Endodermal cell (in vitro differentiated cells): Measurements from ENCODE around the gene CTNNA2. TPM values are rescaled to one million over a fixed set of nuclear protein-coding genes. Genes with fewer than 3 reads are reported as not detected.

Experiments used
- DNase-seq: peaks from one replicate; pipeline ENCODE4 v3.0.0-alpha.2; 2017
- H3K27ac ChIP-seq: 2 replicates; pipeline ENCODE4 v1.5.1; 2013; ENCODE audit warnings: mild to moderate bottlenecking, low read depth, low read length, moderate library complexity
- H3K27me3 ChIP-seq: 2 replicates; pipeline ENCODE4 v1.6.1; 2013; ENCODE audit warnings: mild to moderate bottlenecking, low read length, moderate library complexity; ENCODE audit not compliant: insufficient read depth, control insufficient read depth, poor library complexity, severe bottlenecking
- H3K36me3 ChIP-seq: 2 replicates; pipeline ENCODE4 v1.7.0; 2013; ENCODE audit warnings: mild to moderate bottlenecking, low read length, moderate library complexity; ENCODE audit not compliant: control insufficient read depth, insufficient read depth
- H3K4me1 ChIP-seq: one replicate; pipeline ENCODE4 v1.7.0; 2013; ENCODE audit warnings: low read length; ENCODE audit not compliant: control insufficient read depth, insufficient read depth
- H3K4me3 ChIP-seq: 2 replicates; pipeline ENCODE4 v1.5.1; 2013; ENCODE audit warnings: mild to moderate bottlenecking, low read length, moderate library complexity
- H3K9ac ChIP-seq: 2 replicates; pipeline ENCODE4 v1.6.1; 2013; ENCODE audit warnings: mild to moderate bottlenecking, low read length, moderate library complexity; ENCODE audit not compliant: poor library complexity, severe bottlenecking; ENCODE audit errors: extremely low read depth
- H3K9me3 ChIP-seq: 2 replicates; pipeline ENCODE4 v1.6.1; 2013; ENCODE audit warnings: mild to moderate bottlenecking, low read length, moderate library complexity; ENCODE audit not compliant: control insufficient read depth
- H3K27ac Mint-ChIP-seq: 2 replicates; pipeline ENCODE4 v1.8.0; 2020; ENCODE audit warnings: mixed read lengths
- H3K27me3 Mint-ChIP-seq: 2 replicates; pipeline ENCODE4 v1.8.0; 2021; ENCODE audit warnings: mild to moderate bottlenecking, mixed read lengths; ENCODE audit not compliant: insufficient read depth
- H3K36me3 Mint-ChIP-seq: 2 replicates; pipeline ENCODE4 v1.8.0; 2020; ENCODE audit warnings: low read depth, mixed read lengths
- H3K4me1 Mint-ChIP-seq: 2 replicates; pipeline ENCODE4 v1.8.0; 2020; ENCODE audit warnings: mixed read lengths
- H3K4me3 Mint-ChIP-seq: 2 replicates; pipeline ENCODE4 v1.8.0; 2020; ENCODE audit warnings: mild to moderate bottlenecking, moderate library complexity, mixed read lengths
- H3K9me3 Mint-ChIP-seq: 2 replicates; pipeline ENCODE4 v1.8.0; 2020; ENCODE audit warnings: mild to moderate bottlenecking, mixed read lengths
- WGBS, 2 experiments: methylation state at CpG; one replicate each; pipeline versions ENCODE4 v1.1.5 to v1.1.7; 2013; ENCODE audit warnings: missing lambda C conversion rate in 2 of 2, mixed read lengths in 1 of 2; ENCODE audit not compliant: insufficient coverage in 1 of 2, insufficient read length in 1 of 2; 5-methylcytosine and 5-hydroxymethylcytosine counted together
- total RNA-seq, 2 donors: library from RNA; stranded (reverse); fragmentation: NEBNext Ultra II Directional in 1 of 2; extraction: Animal tissue kit (Norgen Biotek cat#: 25700) in 1 of 2; gene quantifications; 2 replicates in 1 of 2; 3 replicates in 1 of 2; pipeline ENCODE4 v1.2.1, GENCODE V29; 2021
- TF ChIP-seq, protein P1 (sequence below): fragments of 200-600 bp; sonication (generic); conservative IDR thresholded peaks from 2 replicates; pipeline ENCODE4 v1.5.0; 2021; ENCODE audit warnings: antibody characterized with exemption, mild to moderate bottlenecking

The CTNNA2 gene
- total RNA-seq, 2 donors from 2014 or later: 7.7 to 9.8 TPM

DNA sequence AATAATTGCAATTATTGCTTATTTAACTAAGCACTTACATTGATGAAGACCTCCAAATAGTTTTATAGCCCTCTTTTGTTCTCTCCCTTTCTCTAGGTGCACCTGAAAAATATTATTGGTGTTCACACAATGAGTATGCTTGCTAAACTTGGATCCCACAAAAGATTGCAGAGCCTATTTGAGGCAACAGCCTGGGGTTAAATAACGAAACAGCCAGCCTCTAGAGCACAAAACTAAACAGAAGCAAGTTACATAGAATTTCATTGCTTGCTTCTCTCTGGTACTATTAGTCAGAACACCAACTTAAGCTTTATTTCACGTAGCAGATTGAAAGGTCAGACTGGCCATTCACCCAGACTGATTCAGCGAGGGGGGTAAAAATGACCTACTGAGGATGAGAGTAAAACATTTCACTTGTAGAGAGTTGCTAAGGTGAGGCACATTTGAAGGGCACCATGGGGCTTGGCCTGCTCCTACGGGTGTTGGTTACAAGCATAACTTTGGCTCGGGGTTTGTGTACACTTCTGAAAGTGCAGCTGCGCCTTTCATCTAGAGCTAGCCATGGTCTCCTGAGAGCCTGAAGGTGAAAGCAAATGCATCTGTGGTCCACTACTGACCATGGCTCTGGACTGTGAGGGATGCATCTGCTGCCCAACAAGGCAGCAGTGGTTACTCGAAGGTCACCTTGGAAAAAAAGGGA is 1016.8 kb downstream of the CTNNA2 start:
- Histone ChIP-seq H3K27me3 (no peaks in the 10 kb centered on the region), H3K36me3 (no peaks in the 10 kb centered on the region), H3K4me1 (no peaks in the 10 kb centered on the region), H3K4me3 (no peak overlapping the region), H3K9me3 (no peaks in the 10 kb centered on the region), H3K9ac (no peak overlapping the region), H3K27ac (no peak overlapping the region)
- no peak for DNase-seq
- no peaks in the 10 kb centered on the region for H3K36me3 Mint-ChIP-seq
- no peak overlapping the region for H3K27ac Mint-ChIP-seq
- H3K4me3 Mint-ChIP-seq: no peak overlapping the region
- no peaks in the 10 kb centered on the region for H3K4me1 Mint-ChIP-seq
- TF ChIP-seq, protein P1, sequence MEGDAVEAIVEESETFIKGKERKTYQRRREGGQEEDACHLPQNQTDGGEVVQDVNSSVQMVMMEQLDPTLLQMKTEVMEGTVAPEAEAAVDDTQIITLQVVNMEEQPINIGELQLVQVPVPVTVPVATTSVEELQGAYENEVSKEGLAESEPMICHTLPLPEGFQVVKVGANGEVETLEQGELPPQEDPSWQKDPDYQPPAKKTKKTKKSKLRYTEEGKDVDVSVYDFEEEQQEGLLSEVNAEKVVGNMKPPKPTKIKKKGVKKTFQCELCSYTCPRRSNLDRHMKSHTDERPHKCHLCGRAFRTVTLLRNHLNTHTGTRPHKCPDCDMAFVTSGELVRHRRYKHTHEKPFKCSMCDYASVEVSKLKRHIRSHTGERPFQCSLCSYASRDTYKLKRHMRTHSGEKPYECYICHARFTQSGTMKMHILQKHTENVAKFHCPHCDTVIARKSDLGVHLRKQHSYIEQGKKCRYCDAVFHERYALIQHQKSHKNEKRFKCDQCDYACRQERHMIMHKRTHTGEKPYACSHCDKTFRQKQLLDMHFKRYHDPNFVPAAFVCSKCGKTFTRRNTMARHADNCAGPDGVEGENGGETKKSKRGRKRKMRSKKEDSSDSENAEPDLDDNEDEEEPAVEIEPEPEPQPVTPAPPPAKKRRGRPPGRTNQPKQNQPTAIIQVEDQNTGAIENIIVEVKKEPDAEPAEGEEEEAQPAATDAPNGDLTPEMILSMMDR: no peak
- no peaks in the 10 kb centered on the region for H3K9me3 Mint-ChIP-seq
- WGBS, 2 experiments: 90 to 95% methylated on average over 6 to 7 of the region's 7 CpGs
- no peaks in the 10 kb centered on the region for H3K27me3 Mint-ChIP-seq

DNA sequence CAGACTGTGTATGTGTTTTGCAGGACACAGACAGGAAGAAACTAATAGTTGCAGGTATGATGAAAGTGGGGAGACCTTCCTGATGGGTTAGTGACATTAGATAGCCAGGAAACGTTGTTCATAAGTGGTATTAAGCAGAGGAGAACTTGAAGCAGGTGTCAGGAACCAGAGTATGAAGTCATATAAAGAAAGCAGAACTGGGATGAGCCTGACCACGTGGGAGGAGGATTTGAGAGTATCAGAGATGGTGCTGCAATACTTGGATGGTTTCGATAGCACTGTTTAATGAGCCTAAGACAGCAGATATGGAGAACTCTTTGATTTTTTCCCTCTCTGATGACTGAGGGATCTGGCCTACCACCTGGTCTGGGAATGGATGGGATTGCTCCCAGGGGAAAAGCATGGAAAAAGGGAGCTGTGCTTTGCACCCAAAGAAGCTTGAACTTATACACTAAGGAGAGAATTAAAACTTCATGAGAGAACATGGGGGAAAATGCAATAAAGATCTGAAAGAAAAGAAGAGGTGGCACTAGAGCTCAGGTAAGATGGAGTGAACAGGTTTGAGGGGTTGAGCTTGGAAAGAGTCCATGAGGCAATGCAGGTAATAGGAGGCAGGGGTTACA is 1017.7 kb downstream of the CTNNA2 start:
- Histone ChIP-seq H3K36me3 (no peaks in the 10 kb centered on the region), H3K9me3 (no peaks in the 10 kb centered on the region), H3K4me1 (no peaks in the 10 kb centered on the region), H3K27ac (no peak overlapping the region), H3K4me3 (no peak overlapping the region), H3K27me3 (no peaks in the 10 kb centered on the region), H3K9ac (no peak overlapping the region)
- 67 to 85% methylated on average over 3 of the region's 3 CpGs for WGBS, 2 experiments
- Mint-ChIP-seq H3K27me3 (no peaks in the 10 kb centered on the region), H3K27ac (no peak overlapping the region), H3K9me3 (no peaks in the 10 kb centered on the region), H3K36me3 (no peaks in the 10 kb centered on the region), H3K4me1 (no peaks in the 10 kb centered on the region), H3K4me3 (no peak overlapping the region)
- no peak for DNase-seq
- TF ChIP-seq, protein P1: no peak

DNA sequence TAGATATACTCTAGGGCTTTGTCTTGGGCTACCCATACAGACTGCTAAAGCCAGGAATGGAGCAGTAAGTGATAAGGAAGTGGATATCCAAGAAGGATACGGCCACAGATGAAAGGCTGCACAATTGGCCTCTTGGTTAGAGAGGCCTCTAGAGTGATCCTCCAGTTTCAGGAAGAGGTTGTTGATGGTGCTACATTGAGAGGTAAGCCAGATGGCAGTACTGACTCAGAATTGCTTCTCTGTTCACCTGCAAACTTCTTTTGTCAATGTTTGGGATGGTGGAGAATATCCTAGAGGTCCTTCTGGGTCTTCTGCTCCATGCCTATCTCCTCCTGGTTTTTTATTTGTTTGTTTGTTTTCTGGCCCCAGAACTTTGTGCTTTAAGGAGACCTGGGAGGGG is 1018.5 kb downstream of the CTNNA2 start:
- DNase-seq: no peak
- WGBS, 2 experiments: 96 to 100% methylated on average over 1 of the region's 1 CpG
- TF ChIP-seq, protein P1: peak; percentile 49

More for the DNA sequence above, 1018.5 kb downstream of the CTNNA2 start:
- H3K9me3 ChIP-seq: no peaks in the 10 kb centered on the region
- no peaks in the 10 kb centered on the region for H3K4me1 ChIP-seq
- no peak overlapping the region for H3K27ac Mint-ChIP-seq
- H3K27me3 ChIP-seq: no peaks in the 10 kb centered on the region
- H3K9ac ChIP-seq: no peak overlapping the region
- no peaks in the 10 kb centered on the region for H3K27me3 Mint-ChIP-seq
- no peak overlapping the region for H3K27ac ChIP-seq
- H3K36me3 Mint-ChIP-seq: no peaks in the 10 kb centered on the region
- no peaks in the 10 kb centered on the region for H3K9me3 Mint-ChIP-seq
- no peak overlapping the region for H3K4me3 ChIP-seq
- H3K36me3 ChIP-seq: no peaks in the 10 kb centered on the region
- no peak overlapping the region for H3K4me3 Mint-ChIP-seq
- H3K4me1 Mint-ChIP-seq: no peaks in the 10 kb centered on the region
